DLD1 (cell line): ENCODE results near the gene LAMP1.
"Not testable (repeated sequence)": the region's sequence is repeated elsewhere in the genome, so short reads cannot be mapped to it uniquely, and the experiment has no call there.

ENCODE experiments used
- in situ Hi-C: cut with HindIII; loops from 2 replicates; pipeline ENCODE4 v1.10.0; 2017; ENCODE audit warnings: low sequenced_read_pairs

The LAMP1 gene

GRCh38 chr13:113353254-113353653, 56.2 kb downstream of the LAMP1 start:
- in situ Hi-C loops = no loop called here

- in situ Hi-C loops = no loop called here
These were observed 58.0 kb downstream of the LAMP1 start for GRCh38 chr13:113354831-113355610.

GRCh38 chr13:113355621-113356020, 58.6 kb downstream of the LAMP1 start:
- in situ Hi-C loops = no loop called here

GRCh38 chr13:113356596-113356995, 59.6 kb downstream of the LAMP1 start:
- in situ Hi-C loops = no loop called here

GRCh38 chr13:113357529-113357928, 60.5 kb downstream of the LAMP1 start:
- in situ Hi-C loops = no loop called here

- in situ Hi-C loops = no loop called here
These were observed 61.7 kb downstream of the LAMP1 start for GRCh38 chr13:113358653-113359190.

- in situ Hi-C loops = no loop called here
These were observed 62.5 kb downstream of the LAMP1 start for GRCh38 chr13:113359571-113359970.

- in situ Hi-C loops = no loop called here
These were observed 63.4 kb downstream of the LAMP1 start for GRCh38 chr13:113360446-113360845.

GRCh38 chr13:113361406-113361805, 64.4 kb downstream of the LAMP1 start:
- in situ Hi-C loops = no loop called here

- in situ Hi-C loops = no loop called here
These were observed 67.4 kb downstream of the LAMP1 start for GRCh38 chr13:113364311-113364889.

GRCh38 chr13:113364901-113365582, 68.0 kb downstream of the LAMP1 start:
- in situ Hi-C loops = no loop called here

- in situ Hi-C loops = no loop called here
These were observed 68.5 kb downstream of the LAMP1 start for GRCh38 chr13:113365583-113365970.

- in situ Hi-C loops = no loop called here
These were observed 69.0 kb downstream of the LAMP1 start for GRCh38 chr13:113365971-113366588.

GRCh38 chr13:113367020-113367560, 70.1 kb downstream of the LAMP1 start:
- in situ Hi-C loops = no loop called here

GRCh38 chr13:113367771-113368170, 70.7 kb downstream of the LAMP1 start:
- in situ Hi-C loops = no loop called here

GRCh38 chr13:113368353-113368752, 71.3 kb downstream of the LAMP1 start:
- in situ Hi-C loops = not testable (repeated sequence)

- in situ Hi-C loops = no loop called here
These were observed 72.2 kb downstream of the LAMP1 start for GRCh38 chr13:113369189-113369588.

- in situ Hi-C loops = no loop called here
These were observed 72.8 kb downstream of the LAMP1 start for GRCh38 chr13:113369881-113370280.

GRCh38 chr13:113371061-113371460, 74.0 kb downstream of the LAMP1 start:
- in situ Hi-C loops = no loop called here

GRCh38 chr13:113371701-113372100, 74.7 kb downstream of the LAMP1 start:
- in situ Hi-C loops = not testable (repeated sequence)
